ENCODE results near the gene CAPZB.

CAPZB gene

DNA sequence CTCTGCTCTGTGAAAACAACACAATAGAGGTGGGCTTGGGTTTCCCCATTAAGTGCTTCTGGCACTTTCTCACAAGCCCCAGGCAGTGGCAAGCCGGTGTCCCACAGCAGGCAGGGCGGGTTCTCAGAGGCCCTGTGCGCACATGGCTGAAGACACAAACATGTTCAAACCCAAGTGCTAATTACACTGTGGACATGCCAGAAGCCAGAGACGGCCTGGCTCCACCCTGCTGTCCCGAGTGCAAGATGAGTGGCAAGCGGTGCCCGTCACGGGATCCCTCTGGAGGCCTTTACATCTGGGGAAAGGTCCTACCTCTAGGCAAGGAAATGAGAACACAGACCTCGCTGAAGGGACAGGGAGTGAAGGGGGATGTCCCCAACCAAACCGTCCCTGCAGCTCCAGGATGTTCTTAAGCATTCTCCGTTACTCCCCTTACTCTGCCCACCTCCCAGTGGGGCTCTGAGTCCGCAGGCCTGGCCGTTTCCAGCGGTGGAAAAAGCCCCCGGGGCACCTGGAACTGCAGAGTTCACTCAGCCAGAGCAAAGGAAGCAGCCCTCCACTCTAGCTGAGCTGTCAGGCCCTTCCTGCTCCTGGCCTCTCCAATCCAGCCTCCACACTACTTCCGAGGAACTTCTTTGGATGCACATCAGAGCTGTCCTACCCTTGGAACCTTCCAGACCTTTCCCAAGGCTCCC is 115.8 kb downstream of the CAPZB start:
- Mint-ChIP-seq H3K36me3 (ENCODE audit: low read depth) (peaks cover 64% of the 10 kb centered on the region), H3K27me3 (no peaks in the 10 kb centered on the region), H3K27ac (peak overlapping the region; percentile 69), H3K4me3 (no peak overlapping the region), H3K9me3 (no peaks in the 10 kb centered on the region), H3K4me1 (ENCODE audit: low read depth) (peaks cover 46% of the 10 kb centered on the region)
- no peak for DNase-seq

GRCh38 chr1:19368964-19369363 is 116.4 kb downstream of the CAPZB start:
- peak overlapping the region; percentile 69 for H3K27ac Mint-ChIP-seq

GRCh38 chr1:19368050-19368449 is 117.3 kb downstream of the CAPZB start:
- Mint-ChIP-seq H3K4me3 (no peak overlapping the region), H3K27ac (peak overlapping the region; percentile 57), H3K36me3 (ENCODE audit: low read depth) (peaks cover 64% of the 10 kb centered on the region), H3K4me1 (ENCODE audit: low read depth) (peaks cover 50% of the 10 kb centered on the region), H3K27me3 (no peaks in the 10 kb centered on the region), H3K9me3 (no peaks in the 10 kb centered on the region)
- no peak for DNase-seq

More at GRCh38 chr1:19368964-19369363, 116.4 kb downstream of the CAPZB start:
- Mint-ChIP-seq H3K36me3 (ENCODE audit: low read depth) (peaks cover 63% of the 10 kb centered on the region), H3K4me1 (ENCODE audit: low read depth) (peaks cover 46% of the 10 kb centered on the region), H3K9me3 (no peaks in the 10 kb centered on the region), H3K4me3 (no peak overlapping the region), H3K27me3 (no peaks in the 10 kb centered on the region)
- no peak for DNase-seq

DNA sequence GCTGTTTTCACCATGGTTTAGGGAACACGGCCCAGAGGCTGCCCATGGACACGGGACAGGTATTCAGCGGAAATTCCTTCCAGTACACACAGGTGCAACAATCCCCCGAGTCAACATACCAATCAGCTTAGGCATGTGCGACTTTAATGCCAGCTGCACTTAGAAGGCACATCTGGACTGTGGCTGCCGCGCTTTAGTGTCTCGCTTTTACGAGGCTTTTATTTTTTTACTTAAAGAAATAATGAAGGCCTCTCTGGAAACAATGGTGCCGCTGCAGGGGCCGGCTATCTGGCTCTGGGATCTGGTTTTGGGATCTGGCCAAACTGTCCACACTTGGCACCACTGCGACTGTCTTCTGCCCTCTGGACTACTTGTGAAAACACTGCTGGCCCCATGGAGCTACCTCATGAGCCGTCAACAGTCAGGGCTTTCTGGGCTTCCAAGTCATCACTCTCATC is 117.7 kb downstream of the CAPZB start:
- peak overlapping the region; percentile 57 for H3K27ac Mint-ChIP-seq
- H3K4me1 Mint-ChIP-seq (ENCODE audit: low read depth) = peaks cover 54% of the 10 kb centered on the region
- H3K4me3 Mint-ChIP-seq = no peak overlapping the region
- H3K36me3 Mint-ChIP-seq (ENCODE audit: low read depth) = peaks cover 62% of the 10 kb centered on the region
- DNase-seq = no peak
- H3K9me3 Mint-ChIP-seq = no peaks in the 10 kb centered on the region
- H3K27me3 Mint-ChIP-seq = no peaks in the 10 kb centered on the region

DNA sequence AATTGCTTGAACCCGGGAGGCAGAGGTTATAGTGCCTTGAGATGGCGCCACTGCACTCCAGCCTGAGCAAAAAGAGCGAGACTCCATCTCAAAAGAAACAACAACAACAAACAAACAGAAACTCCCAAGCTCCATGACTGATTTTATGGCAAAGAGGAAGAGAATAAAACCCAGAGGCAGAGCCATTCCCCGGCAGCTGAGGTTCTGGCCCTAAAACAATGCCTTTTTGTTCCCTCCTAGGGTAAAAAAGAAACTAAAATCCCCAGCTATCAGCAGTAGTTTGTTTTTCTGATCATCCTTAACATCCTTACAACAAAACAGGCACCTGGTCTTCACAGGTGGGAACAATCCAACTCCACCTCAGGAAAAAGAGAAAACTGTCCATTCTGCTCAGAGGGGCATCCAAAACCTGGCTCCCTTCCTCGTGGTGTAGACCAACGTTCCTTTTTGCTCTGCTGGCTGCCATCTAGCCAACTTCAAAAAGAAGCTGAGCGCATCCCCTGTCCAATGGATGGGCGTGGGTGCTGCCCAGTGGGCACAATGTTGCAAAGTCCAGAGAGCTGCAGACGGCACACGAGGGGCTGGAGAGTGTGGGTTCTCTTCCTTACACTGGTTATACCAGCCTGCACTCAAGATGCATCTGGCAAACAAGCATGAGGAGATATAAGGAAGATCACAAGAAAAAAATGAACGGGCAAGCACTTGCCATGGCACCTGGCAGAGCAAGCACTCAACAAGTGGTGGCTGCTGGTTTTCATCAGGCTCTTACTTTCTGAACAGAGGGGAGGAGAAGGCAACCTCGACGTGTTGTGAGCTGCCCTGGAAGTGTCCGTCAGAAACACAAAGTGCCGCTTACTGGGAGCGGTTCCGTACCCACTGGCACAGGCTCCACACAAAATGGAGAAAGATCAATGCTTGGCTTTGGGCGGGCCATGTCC is 118.5 kb downstream of the CAPZB start:
- Mint-ChIP-seq H3K9me3 (no peaks in the 10 kb centered on the region), H3K4me1 (ENCODE audit: low read depth) (peaks cover 60% of the 10 kb centered on the region), H3K36me3 (ENCODE audit: low read depth) (peaks cover 56% of the 10 kb centered on the region), H3K4me3 (no peak overlapping the region), H3K27ac (peak overlapping the region; percentile 55), H3K27me3 (no peaks in the 10 kb centered on the region)
- no peak for DNase-seq

- no peak for DNase-seq
- peak overlapping the region; percentile 26 for H3K27ac Mint-ChIP-seq
- no peak overlapping the region for H3K4me3 Mint-ChIP-seq
- no peaks in the 10 kb centered on the region for H3K27me3 Mint-ChIP-seq
- H3K36me3 Mint-ChIP-seq (ENCODE audit: low read depth) = peaks cover 50% of the 10 kb centered on the region
- peaks cover 67% of the 10 kb centered on the region for H3K4me1 Mint-ChIP-seq (ENCODE audit: low read depth)
- H3K9me3 Mint-ChIP-seq = no peaks in the 10 kb centered on the region
Measured at GRCh38 chr1:19365721-19366120, 119.6 kb downstream of the CAPZB start.

DNA sequence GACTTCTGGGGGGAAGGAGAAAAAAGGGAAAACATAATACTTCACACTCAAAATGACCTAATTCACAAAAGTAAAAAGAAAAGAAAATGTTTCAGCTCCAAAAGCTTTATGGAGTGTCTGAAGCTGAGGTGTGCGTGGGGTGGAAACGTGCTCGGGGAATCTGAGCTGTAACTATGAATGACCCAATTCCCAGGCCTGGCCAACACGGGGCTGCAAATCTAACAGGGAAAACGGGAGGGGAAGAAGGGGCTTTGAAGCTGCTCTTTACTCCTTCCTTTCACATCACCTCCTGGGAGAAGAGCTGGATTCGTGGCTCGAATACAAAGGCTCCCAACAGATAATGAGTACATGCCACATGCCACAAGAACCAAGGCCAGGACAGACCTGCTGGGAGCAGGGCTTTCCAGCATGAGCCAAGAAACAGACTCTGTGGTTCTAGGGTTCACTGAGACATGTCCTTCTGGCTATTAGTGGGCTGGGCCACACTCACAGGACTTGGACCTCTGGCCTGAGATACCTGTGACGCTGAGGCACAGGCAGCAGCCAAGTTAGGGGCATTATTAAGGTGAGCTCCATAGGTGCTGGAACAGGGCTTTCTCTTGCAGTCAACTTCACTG is 121.7 kb downstream of the CAPZB start:
- peaks cover 45% of the 10 kb centered on the region for H3K36me3 Mint-ChIP-seq (ENCODE audit: low read depth)
- H3K4me3 Mint-ChIP-seq = no peak overlapping the region
- peak overlapping the region; percentile 40 for H3K27ac Mint-ChIP-seq
- peaks cover 66% of the 10 kb centered on the region for H3K4me1 Mint-ChIP-seq (ENCODE audit: low read depth)
- no peak for DNase-seq
- no peaks in the 10 kb centered on the region for H3K27me3 Mint-ChIP-seq
- no peaks in the 10 kb centered on the region for H3K9me3 Mint-ChIP-seq

DNA sequence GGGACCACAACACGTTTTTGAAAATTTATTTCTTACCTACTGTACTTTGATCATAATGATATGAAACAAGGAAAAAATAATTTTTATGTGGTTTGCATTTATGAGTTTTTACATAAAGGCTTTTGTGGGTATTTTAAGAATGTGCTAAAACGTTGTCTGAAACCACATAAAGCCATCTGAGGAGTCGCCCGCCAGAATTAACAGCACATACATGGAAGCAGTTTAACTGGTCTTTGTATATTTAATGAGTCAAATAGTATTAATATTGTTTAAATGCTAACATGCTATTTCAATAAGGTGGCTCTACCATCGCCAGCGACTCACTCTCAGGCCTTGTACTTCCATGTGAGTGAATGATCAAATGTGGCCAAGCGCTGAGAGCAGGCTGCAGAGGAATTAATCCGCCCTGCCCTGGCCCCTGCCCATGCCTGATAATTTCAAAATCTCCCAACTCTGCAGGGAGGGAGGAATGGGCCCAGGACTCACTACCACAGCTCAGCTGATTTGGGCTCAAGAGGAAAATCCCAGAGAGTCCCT is 123.7 kb downstream of the CAPZB start:
- Mint-ChIP-seq H3K36me3 (ENCODE audit: low read depth) (peaks cover 49% of the 10 kb centered on the region), H3K27ac (peak overlapping the region; percentile 6), H3K9me3 (no peaks in the 10 kb centered on the region), H3K4me3 (no peak overlapping the region), H3K4me1 (ENCODE audit: low read depth) (peaks cover 54% of the 10 kb centered on the region), H3K27me3 (no peaks in the 10 kb centered on the region)
- no peak for DNase-seq

- Mint-ChIP-seq H3K4me1 (ENCODE audit: low read depth) (peaks cover 54% of the 10 kb centered on the region), H3K9me3 (no peaks in the 10 kb centered on the region), H3K36me3 (ENCODE audit: low read depth) (peaks cover 55% of the 10 kb centered on the region), H3K27me3 (no peaks in the 10 kb centered on the region), H3K27ac (peak overlapping the region; percentile 69), H3K4me3 (no peak overlapping the region)
- no peak for DNase-seq
Measured at GRCh38 chr1:19360843-19361610, 124.3 kb downstream of the CAPZB start.

GRCh38 chr1:19360432-19360831 is 124.9 kb downstream of the CAPZB start:
- H3K9me3 Mint-ChIP-seq = no peaks in the 10 kb centered on the region
- DNase-seq = no peak
- H3K27me3 Mint-ChIP-seq = no peaks in the 10 kb centered on the region
- peaks cover 56% of the 10 kb centered on the region for H3K36me3 Mint-ChIP-seq (ENCODE audit: low read depth)
- H3K4me3 Mint-ChIP-seq = no peak overlapping the region
- peaks cover 50% of the 10 kb centered on the region for H3K4me1 Mint-ChIP-seq (ENCODE audit: low read depth)
- peak overlapping the region; percentile 69 for H3K27ac Mint-ChIP-seq

GRCh38 chr1:19360016-19360415 is 125.3 kb downstream of the CAPZB start:
- peak overlapping the region; percentile 69 for H3K27ac Mint-ChIP-seq
- H3K36me3 Mint-ChIP-seq (ENCODE audit: low read depth) = peaks cover 56% of the 10 kb centered on the region
- H3K4me3 Mint-ChIP-seq = no peak overlapping the region
- peaks cover 45% of the 10 kb centered on the region for H3K4me1 Mint-ChIP-seq (ENCODE audit: low read depth)
- no peaks in the 10 kb centered on the region for H3K27me3 Mint-ChIP-seq
- no peaks in the 10 kb centered on the region for H3K9me3 Mint-ChIP-seq
- DNase-seq = no peak

DNA sequence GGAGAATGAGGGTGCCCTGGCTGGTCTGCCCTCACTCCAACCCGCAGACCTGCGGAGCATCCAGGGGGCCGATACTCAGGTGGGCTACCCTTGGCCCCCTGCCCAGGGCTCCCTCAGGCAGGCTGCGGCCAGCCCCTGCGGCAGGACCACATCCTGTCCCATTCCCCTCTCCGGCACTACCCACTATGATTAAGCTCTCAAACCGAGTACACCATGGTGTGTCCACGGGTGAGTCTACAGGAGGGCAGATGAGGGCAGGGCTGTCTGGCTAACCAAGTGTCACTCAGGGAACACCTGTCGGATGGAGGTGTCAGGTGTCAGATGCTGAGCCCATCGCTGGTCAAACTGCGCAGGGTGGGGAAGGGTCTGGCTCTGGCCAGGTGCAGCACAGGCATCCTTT is 126.0 kb downstream of the CAPZB start:
- peaks cover 59% of the 10 kb centered on the region for H3K36me3 Mint-ChIP-seq (ENCODE audit: low read depth)
- no peaks in the 10 kb centered on the region for H3K27me3 Mint-ChIP-seq
- no peak for DNase-seq
- H3K27ac Mint-ChIP-seq = no peak overlapping the region
- H3K4me3 Mint-ChIP-seq = no peak overlapping the region
- H3K9me3 Mint-ChIP-seq = no peaks in the 10 kb centered on the region
- peaks cover 42% of the 10 kb centered on the region for H3K4me1 Mint-ChIP-seq (ENCODE audit: low read depth)

- Mint-ChIP-seq H3K9me3 (no peaks in the 10 kb centered on the region), H3K36me3 (ENCODE audit: low read depth) (peaks cover 64% of the 10 kb centered on the region), H3K4me1 (ENCODE audit: low read depth) (peaks cover 41% of the 10 kb centered on the region), H3K27me3 (no peaks in the 10 kb centered on the region), H3K27ac (no peak overlapping the region), H3K4me3 (no peak overlapping the region)
- DNase-seq = no peak
Measured at GRCh38 chr1:19358710-19359109, 126.6 kb downstream of the CAPZB start.

All from activated T-cell treated with anti-CD3 and anti-CD28 coated beads, Interleukin-2, amount 50 U/mL, for 24 hours (primary cell).